ENCODE results near the gene RIOX2.

RIOX2 gene

DNA sequence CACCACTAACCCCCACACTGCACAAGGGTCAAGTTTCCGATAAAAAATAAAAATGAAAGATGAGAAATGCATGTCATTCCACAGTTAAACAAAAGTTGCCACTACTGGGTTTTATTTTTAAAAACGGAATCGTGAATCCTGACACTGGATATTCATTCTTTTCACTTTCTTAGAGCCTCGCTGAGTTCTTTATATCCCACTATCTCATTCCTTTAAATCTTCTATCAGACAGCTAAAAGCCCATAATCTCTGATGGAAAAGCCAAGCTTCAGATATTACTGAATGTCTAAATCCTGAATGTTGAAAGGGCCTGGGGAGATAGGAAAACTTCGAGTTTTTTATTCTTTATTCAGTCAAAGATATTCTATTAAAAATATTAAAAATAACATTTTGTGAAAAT is 11.7 kb downstream of the RIOX2 start:
- TF ChIP-seq, protein P1, sequence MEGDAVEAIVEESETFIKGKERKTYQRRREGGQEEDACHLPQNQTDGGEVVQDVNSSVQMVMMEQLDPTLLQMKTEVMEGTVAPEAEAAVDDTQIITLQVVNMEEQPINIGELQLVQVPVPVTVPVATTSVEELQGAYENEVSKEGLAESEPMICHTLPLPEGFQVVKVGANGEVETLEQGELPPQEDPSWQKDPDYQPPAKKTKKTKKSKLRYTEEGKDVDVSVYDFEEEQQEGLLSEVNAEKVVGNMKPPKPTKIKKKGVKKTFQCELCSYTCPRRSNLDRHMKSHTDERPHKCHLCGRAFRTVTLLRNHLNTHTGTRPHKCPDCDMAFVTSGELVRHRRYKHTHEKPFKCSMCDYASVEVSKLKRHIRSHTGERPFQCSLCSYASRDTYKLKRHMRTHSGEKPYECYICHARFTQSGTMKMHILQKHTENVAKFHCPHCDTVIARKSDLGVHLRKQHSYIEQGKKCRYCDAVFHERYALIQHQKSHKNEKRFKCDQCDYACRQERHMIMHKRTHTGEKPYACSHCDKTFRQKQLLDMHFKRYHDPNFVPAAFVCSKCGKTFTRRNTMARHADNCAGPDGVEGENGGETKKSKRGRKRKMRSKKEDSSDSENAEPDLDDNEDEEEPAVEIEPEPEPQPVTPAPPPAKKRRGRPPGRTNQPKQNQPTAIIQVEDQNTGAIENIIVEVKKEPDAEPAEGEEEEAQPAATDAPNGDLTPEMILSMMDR (conservative IDR thresholded peaks at IDR 0.05) = no peak
- no peak overlapping the region for H3K27ac ChIP-seq

DNA sequence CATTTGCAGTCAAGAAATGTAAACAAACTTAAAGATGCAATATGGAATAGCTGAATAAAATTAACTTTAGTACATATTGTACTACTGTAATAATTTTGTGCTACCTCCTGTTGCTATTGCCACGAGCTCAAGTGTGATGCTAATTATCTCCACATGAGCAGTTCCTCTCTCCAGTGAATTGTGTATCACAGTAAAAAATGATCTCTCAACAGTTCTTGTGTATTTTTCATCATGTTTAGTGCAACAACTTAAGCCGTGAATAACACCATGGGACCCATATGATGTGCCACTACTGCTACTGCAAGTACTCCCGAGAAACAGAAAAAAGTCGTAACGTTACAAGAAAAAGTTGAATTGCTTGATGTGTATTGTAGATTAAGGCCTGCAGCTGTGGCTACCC is 12.4 kb downstream of the RIOX2 start:
- no peak overlapping the region for H3K27ac ChIP-seq
- TF ChIP-seq, protein P1 (conservative IDR thresholded peaks at IDR 0.05) = no peak

DNA sequence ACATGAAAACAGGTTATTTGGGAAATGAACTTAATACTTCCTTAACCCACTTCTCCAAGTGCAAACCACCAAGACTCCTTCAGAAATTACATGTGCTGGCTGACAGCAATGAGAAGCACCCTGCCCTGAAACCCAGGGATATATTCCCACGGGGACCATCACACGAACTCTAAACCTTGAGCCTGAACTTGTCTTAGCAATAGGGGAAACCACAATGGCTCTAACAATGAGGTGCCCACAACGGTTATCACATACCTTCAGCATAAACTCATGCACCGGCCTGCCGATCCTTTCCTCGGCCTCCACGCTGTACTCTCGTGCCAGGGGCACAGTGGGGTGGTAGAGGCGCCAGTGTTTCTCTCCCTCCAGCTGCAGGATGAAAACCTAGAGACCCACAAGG is 13.4 kb downstream of the RIOX2 start:
- H3K27ac ChIP-seq = peak overlapping the region; percentile 69
- TF ChIP-seq, protein P1 (conservative IDR thresholded peaks at IDR 0.05) = no peak

DNA sequence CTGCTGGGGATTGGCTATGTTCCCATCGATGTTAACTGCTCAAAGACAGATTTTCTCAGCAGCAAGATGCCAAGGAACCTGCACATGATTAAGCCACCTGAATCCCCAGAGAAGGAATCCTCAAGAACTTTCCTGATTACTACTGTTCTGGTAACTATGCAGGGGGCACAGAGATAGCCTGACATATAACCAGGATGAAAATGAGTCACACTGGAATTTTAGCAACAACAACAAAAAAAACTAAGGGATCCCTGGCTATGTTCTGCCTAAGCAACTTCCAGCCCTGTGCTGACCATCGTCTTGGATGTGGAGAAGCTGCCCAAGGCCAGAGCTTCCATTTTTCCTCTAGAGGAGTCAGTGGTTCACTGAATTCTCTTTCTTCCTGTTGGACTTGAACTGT is 13.8 kb downstream of the RIOX2 start:
- H3K27ac ChIP-seq = peak overlapping the region; percentile 69
- TF ChIP-seq, protein P1 (conservative IDR thresholded peaks at IDR 0.05) = no peak

DNA sequence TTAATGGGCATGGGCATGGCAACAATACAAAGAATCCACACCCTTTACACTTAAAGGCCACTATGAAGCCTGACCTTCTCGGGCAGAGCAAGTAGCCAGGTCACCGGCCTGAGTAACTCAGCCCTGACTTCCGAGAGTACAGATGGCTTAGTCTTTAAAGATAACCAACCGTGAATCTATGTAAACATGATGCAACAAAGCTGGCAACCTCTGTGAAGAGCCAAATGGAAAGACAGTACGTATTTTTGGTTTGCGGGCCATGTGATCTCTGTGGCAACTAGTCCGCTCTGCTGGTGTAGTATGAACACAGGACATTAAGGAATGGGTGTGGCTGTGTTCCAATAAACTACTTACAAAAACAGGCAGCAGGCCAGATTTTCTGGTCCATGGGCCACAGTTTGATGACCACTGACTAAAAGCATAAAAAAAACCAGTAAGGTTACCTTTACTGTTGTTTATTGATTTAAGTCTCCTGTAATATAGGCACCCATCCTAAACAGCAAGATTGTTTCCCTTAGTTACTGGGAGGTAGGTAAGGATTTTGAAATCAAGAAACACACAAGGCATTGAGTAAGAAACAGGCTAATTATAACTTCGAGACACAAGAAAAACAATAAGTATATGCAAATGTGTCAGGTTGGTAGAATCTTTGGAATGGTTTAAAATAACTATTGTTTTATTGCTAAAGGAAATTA is 14.5 kb downstream of the RIOX2 start:
- TF ChIP-seq, protein P1 (conservative IDR thresholded peaks at IDR 0.05) = no peak
- peak overlapping the region; percentile 69 for H3K27ac ChIP-seq

DNA sequence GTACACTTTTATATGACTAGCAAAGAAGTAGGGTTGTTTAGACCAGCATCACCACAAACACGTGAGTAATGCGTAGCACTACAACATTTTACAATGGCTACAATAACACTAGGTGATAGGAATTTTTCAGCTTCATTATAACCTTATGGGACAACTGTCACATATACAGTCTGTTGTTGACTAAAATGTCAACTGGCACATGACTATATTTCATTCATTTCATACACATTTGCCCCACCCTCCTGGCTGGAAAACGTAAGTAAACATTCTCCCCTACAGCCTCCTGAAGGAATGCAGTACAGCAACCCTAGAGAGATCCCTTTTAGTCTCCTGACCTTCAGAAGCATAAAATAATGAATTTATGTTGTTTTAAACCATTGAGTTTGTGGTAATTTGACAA is 16.2 kb downstream of the RIOX2 start:
- peak overlapping the region; percentile 69; the same call in 1 of the 2 replicates for H3K27ac ChIP-seq
- TF ChIP-seq, protein P1 (conservative IDR thresholded peaks at IDR 0.05) = no peak

DNA sequence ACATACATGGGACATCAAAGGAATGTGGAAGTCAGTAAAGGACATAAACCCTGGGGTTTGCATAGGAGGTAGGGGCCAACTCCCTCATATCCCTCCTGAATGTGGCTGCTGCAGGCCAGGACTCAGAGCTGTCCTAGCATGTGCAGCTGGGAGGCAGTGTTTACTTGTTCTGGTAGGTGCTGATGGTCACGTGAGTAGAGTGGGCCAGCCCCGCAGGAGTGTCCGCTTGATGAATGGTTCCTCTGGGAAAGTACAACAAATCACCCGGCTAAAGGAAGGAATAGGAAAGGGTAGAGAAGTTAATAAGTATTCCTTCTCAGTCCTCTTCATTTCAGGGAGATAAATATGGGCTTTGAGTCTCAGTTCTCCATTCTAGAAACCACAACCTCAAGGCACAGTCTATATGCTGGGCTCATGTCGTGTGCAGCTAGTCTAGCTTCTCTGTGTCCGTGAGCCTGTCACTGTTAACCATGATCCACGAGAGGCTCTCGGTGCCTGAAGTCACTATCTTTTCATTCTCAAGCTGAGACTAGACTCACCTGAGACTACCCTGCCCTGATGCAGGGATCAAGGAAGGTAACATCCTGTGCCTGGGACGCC is 17.9 kb downstream of the RIOX2 start:
- no peak overlapping the region for H3K27ac ChIP-seq
- TF ChIP-seq, protein P1 (conservative IDR thresholded peaks at IDR 0.05) = no peak

All from VCaP (cell line).